Endometrium (tissue), 2 donors: ENCODE measurements around the gene AGMO.
"Not testable (repeated sequence)": the region's sequence is repeated elsewhere in the genome, so short reads cannot be mapped to it uniquely, and the experiment has no call there.

ENCODE experiments used
- FAIRE-seq: peaks from 2 replicates; lab custom pipeline; 2012; peaks lifted over from hg19 to GRCh38; lab: Jason Lieb, UNC
- donor health status: control.
- donor health status: control.

AGMO gene

GRCh38 chr7:15559416-15559928 is 2.3 kb downstream of the AGMO start:
- FAIRE-seq = no peak

- FAIRE-seq = no peak
Observed at GRCh38 chr7:15558756-15559155, 3.1 kb downstream of the AGMO start.

GRCh38 chr7:15557686-15558085 is 4.1 kb downstream of the AGMO start:
- no peak for FAIRE-seq

- no peak for FAIRE-seq
Observed at GRCh38 chr7:15557186-15557585, 4.6 kb downstream of the AGMO start.

- peak; percentile 76 for FAIRE-seq
Observed at GRCh38 chr7:15556339-15557105, 5.3 kb downstream of the AGMO start.

GRCh38 chr7:15555381-15555859 is 6.4 kb downstream of the AGMO start:
- peak; percentile 48 for FAIRE-seq

GRCh38 chr7:15554744-15555143 is 7.1 kb downstream of the AGMO start:
- FAIRE-seq = no peak

GRCh38 chr7:15554081-15554480 is 7.7 kb downstream of the AGMO start:
- FAIRE-seq = no peak

- not testable (repeated sequence) for FAIRE-seq
Observed at GRCh38 chr7:15547320-15547719, 14.5 kb downstream of the AGMO start.

- no peak for FAIRE-seq
Observed at GRCh38 chr7:15546272-15546792, 15.5 kb downstream of the AGMO start.

GRCh38 chr7:15544050-15544449 is 17.8 kb downstream of the AGMO start:
- FAIRE-seq = no peak

- no peak for FAIRE-seq
Observed at GRCh38 chr7:15543256-15543655, 18.6 kb downstream of the AGMO start.

- no peak for FAIRE-seq
Observed at GRCh38 chr7:15527648-15528047, 34.2 kb downstream of the AGMO start.

- no peak for FAIRE-seq
Observed at GRCh38 chr7:15525652-15526263, 36.1 kb downstream of the AGMO start.

GRCh38 chr7:15524077-15524476 is 37.7 kb downstream of the AGMO start:
- no peak for FAIRE-seq

- not testable (repeated sequence) for FAIRE-seq
Observed at GRCh38 chr7:15517865-15518264, 44.0 kb downstream of the AGMO start.

- FAIRE-seq = no peak
Observed at GRCh38 chr7:15515252-15515651, 46.6 kb downstream of the AGMO start.

GRCh38 chr7:15508258-15508657 is 53.6 kb downstream of the AGMO start:
- peak; percentile 76 for FAIRE-seq

GRCh38 chr7:15507708-15508107 is 54.1 kb downstream of the AGMO start:
- no peak for FAIRE-seq

GRCh38 chr7:15507171-15507570 is 54.6 kb downstream of the AGMO start:
- FAIRE-seq = no peak

GRCh38 chr7:15505761-15506160 is 56.1 kb downstream of the AGMO start:
- FAIRE-seq = no peak

- FAIRE-seq = no peak
Observed at GRCh38 chr7:15504351-15504750, 57.5 kb downstream of the AGMO start.

GRCh38 chr7:15503603-15504290 is 58.1 kb downstream of the AGMO start:
- no peak for FAIRE-seq
